ENCODE results near the gene ASAH2.
"Not testable (repeated sequence)": the region's sequence is repeated elsewhere in the genome, so short reads cannot be mapped to it uniquely, and the experiment has no call there.

Gene ASAH2

DNA sequence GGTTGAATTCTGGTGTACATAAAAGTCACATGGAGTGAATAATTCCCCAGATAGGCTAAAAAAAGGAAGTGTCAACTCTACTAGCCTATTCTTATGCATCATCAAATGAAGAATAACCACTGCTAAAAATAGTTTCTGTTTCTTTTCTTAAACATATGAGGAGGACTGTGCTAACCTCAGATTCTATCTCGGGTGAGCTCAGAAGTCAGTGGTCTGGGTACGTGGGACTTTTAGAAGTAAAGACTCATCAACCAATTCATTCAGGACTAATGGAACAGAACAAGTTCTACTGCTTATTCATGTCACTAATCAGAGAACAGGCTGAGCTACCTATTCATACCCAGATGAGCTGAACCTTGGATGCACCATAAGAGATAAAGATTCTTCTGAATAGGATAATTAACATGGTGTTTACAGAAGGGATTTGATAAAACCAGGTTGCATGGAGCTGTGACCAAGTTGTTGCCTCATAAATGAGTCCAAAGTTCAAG lies 9.5 kb upstream of the ASAH2 start:
- no peak for DNase-seq (ENCODE audit: low read depth in 1 of 2, low spot score in 1 of 2)

DNA sequence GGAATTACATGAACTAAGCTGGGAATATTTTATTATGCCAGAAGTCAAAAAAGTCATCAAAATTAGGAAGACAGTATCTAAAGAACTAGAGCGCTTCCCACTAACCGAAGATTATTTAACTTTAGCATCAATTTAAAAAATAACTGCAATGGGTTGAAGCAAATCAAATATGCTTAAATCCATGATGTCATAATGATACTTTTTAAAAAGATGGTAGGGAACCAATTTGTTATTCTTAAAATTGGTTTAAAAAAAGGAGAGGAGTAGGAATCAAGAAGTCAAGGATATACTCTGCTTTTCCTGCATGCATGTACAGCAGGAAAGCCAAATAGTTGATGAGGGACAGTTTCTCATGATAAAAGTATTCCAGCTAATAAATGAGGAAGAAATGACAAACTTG lies 3.2 kb upstream of the ASAH2 start:
- DNase-seq (ENCODE audit: low read depth in 1 of 2, low spot score in 1 of 2) = no peak

DNA sequence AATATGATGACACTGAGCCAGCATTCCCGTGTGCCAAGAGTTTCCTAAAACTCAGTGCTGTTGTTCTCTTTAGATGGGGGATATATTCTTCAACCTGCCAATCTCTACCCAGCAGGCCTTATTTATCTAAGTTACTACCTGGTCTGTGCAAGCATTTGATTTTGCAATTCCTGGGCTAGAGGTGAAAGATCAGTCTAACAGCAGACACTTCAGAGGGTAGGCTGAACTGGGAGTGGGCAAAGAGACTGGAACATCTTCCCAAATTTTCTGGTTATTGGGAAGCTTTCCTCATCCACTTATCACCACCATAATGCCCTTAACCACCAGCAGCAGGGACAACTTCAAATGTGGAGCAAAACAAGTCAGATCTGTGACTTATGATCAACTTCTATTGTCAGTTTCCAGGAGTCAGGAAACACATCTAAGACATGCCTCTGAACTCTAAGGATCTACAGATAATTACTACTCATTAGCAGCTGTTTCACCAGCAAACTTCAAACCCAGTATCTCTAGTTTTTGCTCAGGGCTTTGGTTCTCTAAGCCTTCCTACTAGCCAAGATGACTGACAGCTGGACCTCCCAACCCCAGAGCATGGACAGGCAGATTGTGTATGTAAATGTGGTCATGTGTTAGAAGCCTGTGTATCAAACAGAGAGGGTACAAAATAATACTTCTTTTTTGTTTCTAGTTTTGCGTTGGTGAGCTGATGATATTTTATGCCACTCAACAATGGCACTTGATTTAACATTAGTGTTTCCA lies 1.0 kb downstream of the ASAH2 start:
- DNase-seq (ENCODE audit: low read depth in 1 of 2, low spot score in 1 of 2) = no peak

DNA sequence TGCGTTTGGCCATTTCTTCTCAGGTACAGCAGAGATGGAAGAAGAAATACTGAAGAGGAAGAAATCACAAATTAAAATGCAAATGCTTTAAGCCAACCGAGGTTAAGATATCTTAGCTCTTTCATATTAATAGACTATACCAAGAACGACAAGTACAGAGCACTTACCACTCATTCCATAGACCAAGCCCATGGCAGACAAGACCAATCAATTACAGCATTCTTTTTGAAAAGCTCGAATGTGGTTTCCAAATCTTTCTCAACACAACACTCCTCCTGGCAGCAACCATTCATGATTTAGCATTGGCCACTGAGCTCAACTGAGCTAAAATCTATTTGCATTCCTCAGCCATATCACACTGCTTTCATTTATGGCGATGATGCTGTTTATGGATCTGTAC lies 2.7 kb downstream of the ASAH2 start:
- no peak for DNase-seq (ENCODE audit: low read depth in 1 of 2, low spot score in 1 of 2)

DNA sequence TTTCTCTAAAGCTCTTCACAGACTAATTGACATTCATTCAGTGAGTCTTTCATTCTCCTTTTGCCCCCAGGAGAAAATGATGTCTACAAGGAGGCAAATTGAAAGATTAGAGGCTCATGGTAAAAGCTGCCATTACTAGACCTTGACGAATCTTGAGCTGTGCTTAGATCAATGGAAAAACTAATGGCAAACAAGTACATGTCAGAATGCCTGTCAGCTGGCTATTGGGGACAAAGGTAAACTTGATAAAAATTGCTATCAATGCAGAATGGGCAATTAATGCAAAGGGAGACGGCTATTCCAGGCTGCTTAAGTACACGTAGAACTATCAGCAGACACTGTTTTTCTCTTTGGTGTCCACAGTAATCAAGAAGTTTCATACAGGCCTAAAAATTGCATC lies 3.3 kb downstream of the ASAH2 start:
- DNase-seq (ENCODE audit: low read depth in 1 of 2, low spot score in 1 of 2) = no peak

DNA sequence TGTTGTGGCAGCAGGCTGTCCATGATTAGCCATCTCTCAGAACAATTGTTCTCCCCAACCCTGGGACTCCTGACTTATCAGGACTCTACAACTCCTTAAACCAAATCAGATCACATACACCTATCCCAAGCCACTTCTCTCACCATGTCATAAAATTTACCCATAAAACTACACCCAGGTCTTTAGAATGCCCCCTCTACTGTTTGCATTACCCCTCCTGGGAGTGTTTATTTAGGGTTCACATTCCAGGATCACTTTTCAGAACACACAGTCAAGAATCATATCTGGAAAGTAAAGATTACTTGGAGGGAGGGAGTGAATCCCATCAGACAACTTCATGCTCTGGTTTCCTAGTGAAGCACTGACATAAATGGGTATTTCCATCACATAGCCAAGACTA lies 7.1 kb downstream of the ASAH2 start:
- DNase-seq (ENCODE audit: low read depth in 1 of 2, low spot score in 1 of 2) = no peak

DNA sequence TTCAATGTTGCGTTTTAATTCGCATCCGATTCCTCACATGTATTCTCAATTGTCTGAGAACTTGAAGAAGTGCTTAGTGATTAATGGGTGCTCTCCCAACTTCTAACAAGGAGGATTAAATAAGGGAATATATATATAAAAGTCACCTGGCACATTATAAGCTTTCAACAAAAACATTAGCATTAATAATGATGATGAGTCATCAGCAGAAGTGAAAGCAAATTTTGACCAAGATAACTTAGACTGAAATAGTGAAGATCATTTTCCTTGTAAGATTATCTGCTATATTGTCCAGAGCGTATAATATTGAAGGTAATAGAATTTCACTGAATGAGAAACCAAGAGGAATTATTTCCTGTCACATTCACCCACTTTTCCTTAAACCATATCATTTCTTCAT lies 8.5 kb downstream of the ASAH2 start:
- no peak for DNase-seq (ENCODE audit: low read depth in 1 of 2, low spot score in 1 of 2)

DNA sequence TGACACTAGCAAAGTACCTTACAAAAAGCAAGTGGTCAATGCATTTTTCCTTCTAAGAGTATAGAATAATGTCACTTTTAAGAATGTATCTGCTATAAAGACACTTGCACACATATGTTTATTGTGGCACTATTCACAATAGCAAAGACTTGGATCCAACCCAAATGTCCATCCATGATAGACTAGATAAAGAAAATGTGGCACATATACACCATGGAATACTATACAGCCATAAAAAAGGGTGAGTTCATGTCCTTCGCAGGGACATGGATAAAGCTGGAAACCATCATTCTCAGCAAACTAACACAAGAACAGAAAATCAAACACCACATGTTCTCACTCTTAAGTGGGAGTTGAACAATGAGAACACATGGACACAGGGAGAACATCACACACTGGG lies 9.8 kb downstream of the ASAH2 start:
- DNase-seq (ENCODE audit: low read depth in 1 of 2, low spot score in 1 of 2) = not testable (repeated sequence)

DNA sequence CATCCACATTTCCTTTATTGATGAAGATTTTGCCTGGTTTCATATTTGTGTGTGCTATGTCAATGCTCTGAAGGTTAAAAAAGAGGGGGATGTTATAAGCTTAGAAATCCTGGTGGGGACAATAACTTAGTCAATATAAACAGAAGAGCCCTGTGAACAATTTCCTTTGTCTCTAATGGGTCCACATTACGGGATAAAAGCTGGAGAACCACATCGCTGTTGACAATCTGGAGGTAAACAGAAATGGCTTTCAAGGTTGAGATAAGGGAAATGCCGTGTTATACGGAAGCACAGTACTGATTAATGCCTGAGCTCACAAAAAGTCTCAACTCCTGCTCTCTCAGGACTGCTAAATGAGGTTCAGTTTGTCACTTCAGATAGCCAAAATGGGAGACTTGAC lies 16.8 kb downstream of the ASAH2 start:
- no peak for DNase-seq (ENCODE audit: low read depth in 1 of 2, low spot score in 1 of 2)

DNA sequence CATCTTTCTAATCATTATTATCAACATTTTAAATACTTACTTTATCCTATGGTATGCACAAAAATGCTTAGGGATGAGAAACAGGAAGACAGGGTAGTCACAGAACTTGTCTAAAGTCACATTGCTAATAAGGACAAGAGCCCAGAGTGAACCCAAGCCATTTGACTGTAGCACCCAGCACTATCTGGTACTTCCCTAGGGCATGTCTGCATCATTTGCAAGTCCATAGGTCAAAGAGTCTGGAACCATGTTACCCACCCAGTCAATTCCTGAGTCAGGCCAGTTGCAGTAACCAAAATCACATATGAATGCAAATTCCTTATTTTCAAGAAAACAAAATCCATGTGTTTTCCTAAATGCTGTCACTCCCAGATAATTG lies 19.1 kb downstream of the ASAH2 start:
- no peak for DNase-seq (ENCODE audit: low read depth in 1 of 2, low spot score in 1 of 2)

DNA sequence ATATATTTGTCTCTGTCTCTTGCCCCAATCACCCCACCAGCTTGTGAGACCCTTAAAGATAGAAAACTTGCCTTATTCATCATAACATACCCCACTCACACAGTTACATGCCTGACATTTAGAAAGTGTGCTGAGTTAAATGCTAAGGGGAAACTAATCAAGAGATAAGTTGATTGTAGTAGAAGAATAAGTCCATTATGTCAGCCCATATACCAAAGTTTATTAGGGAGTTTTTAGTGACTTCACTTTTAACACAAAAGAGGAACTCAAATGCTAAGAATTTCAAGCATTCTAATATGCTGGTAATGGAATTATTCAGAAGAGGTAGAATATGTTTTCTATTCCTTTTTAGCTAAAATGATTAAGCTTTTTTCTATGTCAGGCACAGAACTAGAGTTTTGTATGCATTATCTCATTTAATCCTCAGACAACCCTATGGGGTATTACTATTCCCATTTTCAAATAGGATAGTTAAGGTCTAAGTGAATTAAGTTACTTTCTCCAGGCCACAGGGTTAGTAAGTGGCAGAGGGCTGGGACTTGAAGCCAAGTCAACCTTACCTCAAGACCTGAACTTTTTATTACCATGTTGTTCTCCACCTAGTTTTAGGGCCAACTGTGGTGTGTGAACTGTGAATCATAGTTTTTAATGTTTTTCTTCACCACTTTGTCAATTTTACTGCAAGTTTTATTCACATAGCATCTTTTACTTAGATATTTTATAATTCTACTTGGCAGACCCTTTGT lies 19.6 kb downstream of the ASAH2 start:
- DNase-seq (ENCODE audit: low read depth in 1 of 2, low spot score in 1 of 2) = no peak

DNA sequence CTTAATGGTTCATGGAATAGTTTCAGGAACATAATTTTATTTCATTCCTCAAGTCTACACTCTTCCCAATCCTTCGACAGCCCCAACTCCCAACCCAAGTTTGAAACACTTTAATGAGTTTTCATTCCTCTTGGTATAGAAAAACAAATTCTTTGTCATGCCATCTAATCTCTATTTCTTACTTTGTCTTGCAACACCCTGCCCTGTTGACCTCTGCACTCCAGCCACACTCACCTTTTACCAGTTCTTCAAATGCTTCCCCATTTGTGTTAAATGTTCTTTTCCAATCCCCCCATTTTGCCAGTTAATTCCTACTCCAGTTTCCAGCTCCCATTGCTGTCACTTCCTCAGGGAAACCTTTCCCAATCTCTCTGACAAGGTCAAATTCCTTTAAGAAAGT lies 21.9 kb downstream of the ASAH2 start:
- DNase-seq (ENCODE audit: low read depth in 1 of 2, low spot score in 1 of 2) = no peak

DNA sequence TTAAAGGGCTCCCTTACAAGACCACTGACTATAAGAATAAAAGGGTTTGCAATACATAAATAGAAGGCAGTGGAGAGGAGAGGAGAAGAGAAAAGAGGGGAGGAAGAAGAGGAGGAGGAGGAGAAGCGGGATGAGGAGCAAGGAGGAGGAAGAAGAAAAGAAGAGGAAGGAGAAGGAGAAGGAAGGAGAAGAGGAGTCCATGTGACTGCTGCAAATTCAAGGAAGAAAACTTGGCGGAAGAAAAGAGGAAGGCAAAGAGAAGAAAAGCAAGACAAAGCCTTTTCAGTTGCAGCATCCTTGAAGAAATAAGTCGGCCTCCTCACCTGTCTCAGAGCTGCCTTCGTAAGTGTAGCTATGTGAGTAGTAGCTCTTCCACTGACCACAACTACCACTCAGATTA lies 22.6 kb downstream of the ASAH2 start:
- no peak for DNase-seq (ENCODE audit: low read depth in 1 of 2, low spot score in 1 of 2)

DNA sequence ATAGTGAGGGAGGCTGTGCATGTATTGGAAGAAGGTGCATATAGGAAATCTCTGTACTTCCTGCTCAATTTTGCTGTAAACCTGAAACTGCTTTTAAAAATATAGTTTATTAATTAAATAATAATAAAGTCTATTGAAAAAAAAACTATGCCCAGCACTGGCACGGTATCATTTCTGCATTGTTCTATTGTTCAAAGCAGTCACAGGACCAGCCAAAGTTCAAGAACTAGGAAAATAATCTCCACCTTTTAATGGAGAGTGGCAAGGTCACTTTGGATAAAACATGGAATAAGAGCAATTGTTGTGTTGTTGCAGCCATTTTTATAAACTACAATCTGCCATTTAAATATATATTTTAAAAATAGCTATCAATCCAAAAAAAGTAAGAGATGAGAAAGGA lies 24.7 kb downstream of the ASAH2 start:
- DNase-seq (ENCODE audit: low read depth in 1 of 2, low spot score in 1 of 2) = no peak

DNA sequence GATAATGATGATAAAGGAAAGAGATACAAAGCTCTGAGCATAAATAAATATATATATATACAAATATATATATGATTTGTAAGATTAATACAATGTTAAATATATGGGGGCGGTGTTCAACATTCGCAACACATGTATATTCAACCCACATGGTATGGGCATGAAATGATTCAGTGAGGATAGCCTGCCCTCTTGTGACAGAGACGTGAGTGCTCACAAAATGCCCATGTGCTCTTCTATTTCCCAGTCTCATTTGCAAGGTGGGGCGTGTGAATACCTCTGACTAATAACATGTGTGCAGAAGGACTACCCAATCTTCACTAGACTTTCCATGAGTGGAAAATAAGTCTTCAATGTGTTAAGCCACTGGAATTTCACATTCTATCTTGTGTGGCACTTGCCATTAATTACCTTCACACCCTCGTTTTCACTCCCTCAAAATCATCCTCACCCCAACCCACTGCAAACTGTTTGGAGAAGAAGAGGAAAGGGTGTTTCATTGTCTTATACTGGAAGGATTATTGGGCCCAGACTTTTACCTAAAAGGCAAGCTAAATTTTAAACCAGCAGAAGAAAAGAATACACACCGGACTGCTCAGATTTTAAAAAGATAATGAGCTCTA lies 26.9 kb downstream of the ASAH2 start:
- DNase-seq (ENCODE audit: low read depth in 1 of 2, low spot score in 1 of 2) = no peak

DNA sequence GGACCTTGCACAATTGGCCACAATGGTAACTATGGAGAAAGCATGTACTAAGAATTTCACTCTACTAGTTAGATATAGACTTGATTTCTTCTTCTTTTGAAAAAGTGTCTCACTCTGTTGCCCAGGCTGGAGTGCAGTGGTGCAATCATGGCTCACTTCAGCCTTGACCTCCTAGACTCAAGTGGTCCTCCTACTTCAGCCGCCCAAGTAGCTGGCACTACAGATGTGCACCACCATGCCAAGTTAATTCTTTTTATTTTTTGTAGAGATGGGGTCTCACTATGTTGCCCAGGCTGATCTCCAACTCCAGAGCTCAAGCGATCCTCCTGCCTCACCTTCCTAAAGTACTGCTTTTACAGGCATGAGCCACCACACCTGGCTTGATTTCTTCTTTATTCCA lies 29.1 kb downstream of the ASAH2 start:
- DNase-seq (ENCODE audit: low read depth in 1 of 2, low spot score in 1 of 2) = no peak

DNA sequence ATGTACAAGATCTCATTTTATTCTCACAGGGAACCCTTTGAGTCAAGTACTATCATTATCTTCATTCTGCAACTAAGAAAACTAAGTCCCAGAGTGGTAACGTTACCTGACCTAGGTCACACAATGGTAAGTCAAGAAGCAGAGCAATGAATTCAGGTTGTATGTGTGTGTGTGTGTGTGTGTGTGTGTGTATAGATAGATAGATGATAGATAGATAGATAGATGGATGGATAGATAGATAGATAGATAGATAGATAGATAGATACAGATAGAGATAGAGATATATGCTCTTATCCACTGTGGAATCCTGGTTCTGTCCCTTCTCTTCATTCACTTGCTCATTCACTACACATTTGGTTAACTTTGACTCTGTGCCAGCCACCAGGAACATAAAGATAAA lies 29.8 kb downstream of the ASAH2 start:
- no peak for DNase-seq (ENCODE audit: low read depth in 1 of 2, low spot score in 1 of 2)

DNA sequence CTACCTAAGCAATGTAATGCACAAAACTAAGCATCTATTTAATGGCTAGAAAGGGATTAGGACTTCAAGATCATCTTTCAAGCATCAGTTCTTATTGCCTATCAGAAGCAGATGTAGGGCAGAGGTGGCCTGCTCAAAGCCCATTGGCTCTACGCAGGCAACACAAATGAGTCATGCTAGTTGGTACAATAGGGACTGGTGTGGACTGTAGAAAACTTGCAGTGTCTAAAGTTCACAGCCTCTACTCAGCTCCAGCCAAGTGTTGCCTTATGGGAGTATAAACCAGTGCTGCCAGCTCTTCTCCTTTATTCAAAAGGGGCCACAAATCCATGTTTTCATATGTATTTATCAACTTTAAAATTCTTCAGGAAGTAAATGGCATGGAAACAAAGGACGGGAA lies 31.7 kb downstream of the ASAH2 start:
- DNase-seq (ENCODE audit: low read depth in 1 of 2, low spot score in 1 of 2) = no peak

DNA sequence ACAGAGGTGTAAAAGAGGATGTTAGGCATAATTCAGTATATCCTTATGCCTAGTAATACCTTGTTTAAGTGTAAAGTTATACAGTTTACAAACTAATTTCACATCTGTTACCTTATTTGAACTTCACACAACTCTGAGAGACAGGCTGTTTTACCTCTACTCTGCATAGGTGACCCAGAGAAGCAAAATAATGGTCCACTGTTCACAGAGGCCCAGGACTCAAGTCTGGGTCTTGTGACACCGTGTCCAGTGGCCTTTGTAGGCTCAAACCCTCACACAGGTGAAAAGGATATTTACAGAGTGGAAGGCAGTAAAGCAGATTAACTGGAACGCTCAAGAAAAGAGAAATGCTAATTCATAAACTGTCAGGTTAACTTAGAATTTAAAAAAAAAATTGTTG lies 32.1 kb downstream of the ASAH2 start:
- DNase-seq (ENCODE audit: low read depth in 1 of 2, low spot score in 1 of 2) = no peak

DNA sequence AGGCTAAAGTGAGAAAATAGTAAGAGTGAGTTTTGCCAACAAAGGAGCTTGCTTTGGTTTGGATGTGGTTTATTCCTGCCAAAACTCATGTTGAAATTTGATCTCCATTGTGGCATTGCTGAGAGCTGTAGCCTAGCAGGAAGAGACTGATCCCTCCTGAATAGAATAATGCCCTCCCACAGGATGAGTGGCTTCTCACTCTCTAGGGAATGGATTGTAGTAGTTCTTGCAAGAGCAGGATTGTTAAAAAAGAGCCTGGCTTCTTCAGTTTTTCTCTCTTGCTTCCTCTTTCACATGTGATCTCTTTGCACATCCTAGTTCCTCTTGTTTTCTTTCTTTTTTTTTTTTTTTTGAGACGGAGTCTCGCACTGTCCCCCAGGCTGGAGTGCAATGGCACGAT lies 34.4 kb downstream of the ASAH2 start:
- no peak for DNase-seq (ENCODE audit: low read depth in 1 of 2, low spot score in 1 of 2)

DNA sequence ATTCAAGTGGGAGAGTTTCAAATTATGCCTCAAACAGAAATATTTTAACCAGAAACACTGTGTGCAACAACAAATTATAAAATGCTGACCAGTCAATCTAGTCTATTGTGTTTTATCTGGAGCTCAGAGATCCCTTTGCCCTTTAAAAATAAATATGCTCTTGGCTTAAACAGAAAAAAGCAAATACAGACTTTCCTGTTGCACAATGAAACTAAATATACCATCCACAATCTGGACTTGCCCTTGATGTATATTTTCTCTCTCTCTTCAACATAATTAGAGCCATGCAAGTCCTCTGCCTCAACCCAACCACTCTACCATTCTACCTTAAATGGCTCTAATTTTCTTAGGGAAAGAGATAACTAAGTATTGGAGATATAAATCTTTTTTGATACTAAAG lies 34.9 kb downstream of the ASAH2 start:
- DNase-seq (ENCODE audit: low read depth in 1 of 2, low spot score in 1 of 2) = no peak

DNA sequence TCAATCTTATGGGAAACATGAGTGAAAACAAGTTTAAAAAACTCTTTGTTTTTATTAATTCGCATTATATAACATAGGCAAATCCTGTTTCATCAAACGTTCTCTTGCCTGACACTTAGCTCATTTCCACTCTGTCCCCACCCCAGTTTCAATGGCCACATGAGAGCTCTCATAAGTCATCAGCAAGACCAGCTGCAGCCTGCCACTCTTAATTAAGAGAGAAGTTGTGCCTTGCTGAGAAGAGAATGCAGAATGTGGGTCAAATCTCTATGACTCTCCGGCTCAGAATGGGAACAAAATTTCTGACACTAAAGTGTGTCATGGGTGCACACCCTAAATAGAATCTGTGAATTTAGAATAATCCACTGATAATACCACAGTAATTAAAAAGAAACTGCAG lies 39.6 kb downstream of the ASAH2 start:
- no peak for DNase-seq (ENCODE audit: low read depth in 1 of 2, low spot score in 1 of 2)

All from activated T-helper 1 cell treated with anti-CD3 and anti-CD28 coated beads, Interleukin-2, amount 50 U/mL, for 16 hours (primary cell).